D341Med (cell line): ENCODE results near the gene NCOA1.

Source experiments
- DNase-seq: peaks from one replicate; pipeline ENCODE4 v3.0.0; 2012; ENCODE audit warnings: low spot score

NCOA1 gene

GRCh38 chr2:24742730-24743129, 251.7 kb downstream of the NCOA1 start:
- DNase-seq, result no peak

GRCh38 chr2:24743924-24744323, 252.9 kb downstream of the NCOA1 start:
- no peak for DNase-seq

GRCh38 chr2:24744356-24744755, 253.3 kb downstream of the NCOA1 start:
- no peak for DNase-seq

GRCh38 chr2:24745825-24746224, 254.8 kb downstream of the NCOA1 start:
- DNase-seq, result no peak

GRCh38 chr2:24747299-24747698, 256.2 kb downstream of the NCOA1 start:
- DNase-seq, result no peak

GRCh38 chr2:24749069-24749691, 258.1 kb downstream of the NCOA1 start:
- DNase-seq, result no peak

- DNase-seq, result no peak
These were observed 264.1 kb downstream of the NCOA1 start for GRCh38 chr2:24754985-24755705.

- DNase-seq, result no peak
These were observed 265.7 kb downstream of the NCOA1 start for GRCh38 chr2:24756789-24757188.

GRCh38 chr2:24761866-24762265, 270.8 kb downstream of the NCOA1 start:
- peak; percentile 59 for DNase-seq

GRCh38 chr2:24762518-24762917, 271.5 kb downstream of the NCOA1 start:
- DNase-seq, result no peak

GRCh38 chr2:24763843-24764242, 272.8 kb downstream of the NCOA1 start:
- no peak for DNase-seq

GRCh38 chr2:24766609-24767008, 275.6 kb downstream of the NCOA1 start:
- no peak for DNase-seq

- no peak for DNase-seq
These were observed 277.0 kb downstream of the NCOA1 start for GRCh38 chr2:24768013-24768412.

GRCh38 chr2:24768601-24769000, 277.5 kb downstream of the NCOA1 start:
- DNase-seq, result no peak

- DNase-seq, result no peak
These were observed 280.0 kb downstream of the NCOA1 start for GRCh38 chr2:24771061-24771460.

- no peak for DNase-seq
These were observed 280.9 kb downstream of the NCOA1 start for GRCh38 chr2:24771764-24772586.

- DNase-seq, result no peak
These were observed 283.3 kb downstream of the NCOA1 start for GRCh38 chr2:24774373-24774772.

- DNase-seq, result no peak
These were observed 288.1 kb downstream of the NCOA1 start for GRCh38 chr2:24779116-24779515.

- DNase-seq, result no peak
These were observed 292.6 kb downstream of the NCOA1 start for GRCh38 chr2:24783641-24784040.

- DNase-seq, result no peak
These were observed 294.7 kb downstream of the NCOA1 start for GRCh38 chr2:24785671-24786321.

GRCh38 chr2:24787532-24787931, 296.5 kb downstream of the NCOA1 start:
- no peak for DNase-seq

GRCh38 chr2:24788816-24789215, 297.8 kb downstream of the NCOA1 start:
- no peak for DNase-seq

- DNase-seq, result no peak
These were observed 300.4 kb downstream of the NCOA1 start for GRCh38 chr2:24791452-24791851.
